ENCODE data around the gene OTUD4.

The OTUD4 gene

DNA sequence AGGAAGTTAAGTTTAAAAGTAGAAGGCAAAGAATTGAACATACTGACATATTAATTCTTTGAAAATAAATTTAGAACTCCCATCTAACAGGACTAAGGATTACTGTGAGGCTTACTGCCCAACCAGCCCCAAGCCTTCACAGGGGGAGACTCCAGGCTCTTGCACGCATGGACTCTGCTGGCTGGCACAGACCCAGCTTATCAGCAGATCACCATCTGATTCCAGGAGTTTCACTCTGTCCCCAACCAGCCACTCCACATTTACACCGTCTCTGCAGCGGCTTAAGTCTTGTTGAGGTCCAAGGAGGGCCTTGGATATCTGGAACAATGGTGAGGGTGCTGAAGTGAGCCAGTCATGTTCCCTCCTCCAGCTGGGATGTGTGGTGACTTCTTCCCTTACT lies 16.4 kb upstream of the OTUD4 start:
- TF ChIP-seq ZNF8 (CRISPR knock-in tag; IDR thresholded peaks at IDR 0.05) (no peak), GLIS3 (CRISPR knock-in tag; IDR thresholded peaks at IDR 0.05) (no peak), ARNTL (CRISPR knock-in tag; IDR thresholded peaks at IDR 0.05; ENCODE audit: borderline replicate concordance, low read depth) (no peak), OSR1 (CRISPR knock-in tag; IDR thresholded peaks at IDR 0.05) (no peak), ISL1 (CRISPR knock-in tag; IDR thresholded peaks at IDR 0.05) (no peak), SNAI2 (CRISPR knock-in tag; IDR thresholded peaks at IDR 0.05) (no peak), ZNF565 (CRISPR knock-in tag; conservative IDR thresholded peaks at IDR 0.05; ENCODE audit: low read depth) (no peak), RARB (CRISPR knock-in tag; IDR thresholded peaks at IDR 0.05) (no peak), ESRRG (CRISPR knock-in tag; IDR thresholded peaks at IDR 0.05) (no peak), TOX (CRISPR knock-in tag; IDR thresholded peaks at IDR 0.05; ENCODE audit: borderline replicate concordance) (no peak), ZC3H10 (CRISPR knock-in tag; IDR thresholded peaks at IDR 0.05) (no peak), TCF4 (CRISPR knock-in tag; IDR thresholded peaks at IDR 0.05; ENCODE audit: borderline replicate concordance) (no peak), ZFP3 (CRISPR knock-in tag; IDR thresholded peaks at IDR 0.05) (no peak), PPARA (CRISPR knock-in tag; IDR thresholded peaks at IDR 0.05; ENCODE audit: borderline replicate concordance) (no peak), CSDC2 (CRISPR knock-in tag; IDR thresholded peaks at IDR 0.05) (no peak)
- TF ChIP-seq, protein P1, sequence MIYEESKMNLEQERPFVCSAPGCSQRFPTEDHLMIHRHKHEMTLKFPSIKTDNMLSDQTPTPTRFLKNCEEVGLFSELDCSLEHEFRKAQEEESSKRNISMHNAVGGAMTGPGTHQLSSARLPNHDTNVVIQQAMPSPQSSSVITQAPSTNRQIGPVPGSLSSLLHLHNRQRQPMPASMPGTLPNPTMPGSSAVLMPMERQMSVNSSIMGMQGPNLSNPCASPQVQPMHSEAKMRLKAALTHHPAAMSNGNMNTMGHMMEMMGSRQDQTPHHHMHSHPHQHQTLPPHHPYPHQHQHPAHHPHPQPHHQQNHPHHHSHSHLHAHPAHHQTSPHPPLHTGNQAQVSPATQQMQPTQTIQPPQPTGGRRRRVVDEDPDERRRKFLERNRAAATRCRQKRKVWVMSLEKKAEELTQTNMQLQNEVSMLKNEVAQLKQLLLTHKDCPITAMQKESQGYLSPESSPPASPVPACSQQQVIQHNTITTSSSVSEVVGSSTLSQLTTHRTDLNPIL (CRISPR knock-in tag; IDR thresholded peaks at IDR 0.05; ENCODE audit: low read depth) = no peak
- TF ChIP-seq, protein P2, sequence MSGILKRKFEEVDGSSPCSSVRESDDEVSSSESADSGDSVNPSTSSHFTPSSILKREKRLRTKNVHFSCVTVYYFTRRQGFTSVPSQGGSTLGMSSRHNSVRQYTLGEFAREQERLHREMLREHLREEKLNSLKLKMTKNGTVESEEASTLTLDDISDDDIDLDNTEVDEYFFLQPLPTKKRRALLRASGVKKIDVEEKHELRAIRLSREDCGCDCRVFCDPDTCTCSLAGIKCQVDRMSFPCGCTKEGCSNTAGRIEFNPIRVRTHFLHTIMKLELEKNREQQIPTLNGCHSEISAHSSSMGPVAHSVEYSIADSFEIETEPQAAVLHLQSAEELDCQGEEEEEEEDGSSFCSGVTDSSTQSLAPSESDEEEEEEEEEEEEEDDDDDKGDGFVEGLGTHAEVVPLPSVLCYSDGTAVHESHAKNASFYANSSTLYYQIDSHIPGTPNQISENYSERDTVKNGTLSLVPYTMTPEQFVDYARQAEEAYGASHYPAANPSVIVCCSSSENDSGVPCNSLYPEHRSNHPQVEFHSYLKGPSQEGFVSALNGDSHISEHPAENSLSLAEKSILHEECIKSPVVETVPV (CRISPR knock-in tag; IDR thresholded peaks at IDR 0.05) = no peak
- TF ChIP-seq, protein P3, sequence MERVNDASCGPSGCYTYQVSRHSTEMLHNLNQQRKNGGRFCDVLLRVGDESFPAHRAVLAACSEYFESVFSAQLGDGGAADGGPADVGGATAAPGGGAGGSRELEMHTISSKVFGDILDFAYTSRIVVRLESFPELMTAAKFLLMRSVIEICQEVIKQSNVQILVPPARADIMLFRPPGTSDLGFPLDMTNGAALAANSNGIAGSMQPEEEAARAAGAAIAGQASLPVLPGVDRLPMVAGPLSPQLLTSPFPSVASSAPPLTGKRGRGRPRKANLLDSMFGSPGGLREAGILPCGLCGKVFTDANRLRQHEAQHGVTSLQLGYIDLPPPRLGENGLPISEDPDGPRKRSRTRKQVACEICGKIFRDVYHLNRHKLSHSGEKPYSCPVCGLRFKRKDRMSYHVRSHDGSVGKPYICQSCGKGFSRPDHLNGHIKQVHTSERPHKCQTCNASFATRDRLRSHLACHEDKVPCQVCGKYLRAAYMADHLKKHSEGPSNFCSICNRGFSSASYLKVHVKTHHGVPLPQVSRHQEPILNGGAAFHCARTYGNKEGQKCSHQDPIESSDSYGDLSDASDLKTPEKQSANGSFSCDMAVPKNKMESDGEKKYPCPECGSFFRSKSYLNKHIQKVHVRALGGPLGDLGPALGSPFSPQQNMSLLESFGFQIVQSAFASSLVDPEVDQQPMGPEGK (CRISPR knock-in tag; IDR thresholded peaks at IDR 0.05; ENCODE audit: borderline replicate concordance) = no peak
- TF ChIP-seq, protein P4, sequence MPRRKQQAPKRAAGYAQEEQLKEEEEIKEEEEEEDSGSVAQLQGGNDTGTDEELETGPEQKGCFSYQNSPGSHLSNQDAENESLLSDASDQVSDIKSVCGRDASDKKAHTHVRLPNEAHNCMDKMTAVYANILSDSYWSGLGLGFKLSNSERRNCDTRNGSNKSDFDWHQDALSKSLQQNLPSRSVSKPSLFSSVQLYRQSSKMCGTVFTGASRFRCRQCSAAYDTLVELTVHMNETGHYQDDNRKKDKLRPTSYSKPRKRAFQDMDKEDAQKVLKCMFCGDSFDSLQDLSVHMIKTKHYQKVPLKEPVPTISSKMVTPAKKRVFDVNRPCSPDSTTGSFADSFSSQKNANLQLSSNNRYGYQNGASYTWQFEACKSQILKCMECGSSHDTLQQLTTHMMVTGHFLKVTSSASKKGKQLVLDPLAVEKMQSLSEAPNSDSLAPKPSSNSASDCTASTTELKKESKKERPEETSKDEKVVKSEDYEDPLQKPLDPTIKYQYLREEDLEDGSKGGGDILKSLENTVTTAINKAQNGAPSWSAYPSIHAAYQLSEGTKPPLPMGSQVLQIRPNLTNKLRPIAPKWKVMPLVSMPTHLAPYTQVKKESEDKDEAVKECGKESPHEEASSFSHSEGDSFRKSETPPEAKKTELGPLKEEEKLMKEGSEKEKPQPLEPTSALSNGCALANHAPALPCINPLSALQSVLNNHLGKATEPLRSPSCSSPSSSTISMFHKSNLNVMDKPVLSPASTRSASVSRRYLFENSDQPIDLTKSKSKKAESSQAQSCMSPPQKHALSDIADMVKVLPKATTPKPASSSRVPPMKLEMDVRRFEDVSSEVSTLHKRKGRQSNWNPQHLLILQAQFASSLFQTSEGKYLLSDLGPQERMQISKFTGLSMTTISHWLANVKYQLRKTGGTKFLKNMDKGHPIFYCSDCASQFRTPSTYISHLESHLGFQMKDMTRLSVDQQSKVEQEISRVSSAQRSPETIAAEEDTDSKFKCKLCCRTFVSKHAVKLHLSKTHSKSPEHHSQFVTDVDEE (CRISPR knock-in tag; IDR thresholded peaks at IDR 0.05) = no peak
- TF ChIP-seq, protein P5, sequence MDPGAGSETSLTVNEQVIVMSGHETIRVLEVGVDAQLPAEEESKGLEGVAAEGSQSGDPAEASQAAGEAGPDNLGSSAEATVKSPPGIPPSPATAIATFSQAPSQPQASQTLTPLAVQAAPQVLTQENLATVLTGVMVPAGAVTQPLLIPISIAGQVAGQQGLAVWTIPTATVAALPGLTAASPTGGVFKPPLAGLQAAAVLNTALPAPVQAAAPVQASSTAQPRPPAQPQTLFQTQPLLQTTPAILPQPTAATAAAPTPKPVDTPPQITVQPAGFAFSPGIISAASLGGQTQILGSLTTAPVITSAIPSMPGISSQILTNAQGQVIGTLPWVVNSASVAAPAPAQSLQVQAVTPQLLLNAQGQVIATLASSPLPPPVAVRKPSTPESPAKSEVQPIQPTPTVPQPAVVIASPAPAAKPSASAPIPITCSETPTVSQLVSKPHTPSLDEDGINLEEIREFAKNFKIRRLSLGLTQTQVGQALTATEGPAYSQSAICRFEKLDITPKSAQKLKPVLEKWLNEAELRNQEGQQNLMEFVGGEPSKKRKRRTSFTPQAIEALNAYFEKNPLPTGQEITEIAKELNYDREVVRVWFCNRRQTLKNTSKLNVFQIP (CRISPR knock-in tag; IDR thresholded peaks at IDR 0.05; ENCODE audit: borderline replicate concordance, low read depth) = no peak
- ATAC-seq = no peak

DNA sequence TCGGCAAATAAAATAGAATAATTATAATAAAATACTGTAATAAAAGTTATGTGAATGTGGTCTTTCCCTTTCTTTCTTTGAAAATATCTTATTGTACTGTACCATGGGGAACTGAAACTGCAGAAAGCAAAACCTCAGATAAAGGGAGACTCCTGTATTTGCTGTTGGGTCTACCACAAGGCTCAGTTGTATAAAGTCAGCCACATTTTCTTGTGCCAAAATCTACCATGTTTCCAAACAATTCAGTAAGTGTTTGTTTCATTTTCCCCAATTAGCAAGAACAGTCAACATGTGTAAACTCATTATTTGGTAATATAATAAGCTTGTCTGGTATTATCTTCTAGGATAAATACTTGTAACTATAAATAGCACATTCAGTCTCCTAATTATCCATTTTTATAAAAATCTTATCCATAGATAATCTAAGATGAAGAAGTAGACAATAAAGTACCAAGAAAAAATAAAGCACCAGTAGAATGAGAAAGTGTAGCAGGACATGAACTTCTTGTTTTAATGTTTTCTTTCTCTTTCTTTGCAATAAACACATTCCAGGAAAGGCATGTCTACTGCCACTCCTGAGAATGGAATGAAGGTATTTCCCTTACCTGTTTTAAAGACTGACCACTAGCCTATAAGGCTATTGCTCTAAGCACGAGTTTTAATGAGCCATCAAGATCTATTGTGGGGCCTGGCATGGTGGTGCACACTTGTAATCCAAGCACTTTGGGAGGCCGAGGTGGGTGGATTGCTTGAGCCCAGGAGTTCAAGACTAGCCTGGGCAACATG lies 15.0 kb upstream of the OTUD4 start:
- ATAC-seq = no peak
- TF ChIP-seq PPARA (CRISPR knock-in tag; IDR thresholded peaks at IDR 0.05; ENCODE audit: borderline replicate concordance) (no peak), ZNF70 (CRISPR knock-in tag; IDR thresholded peaks at IDR 0.05) (no peak), ZFP30 (CRISPR knock-in tag; IDR thresholded peaks at IDR 0.05) (no peak), ARNTL (CRISPR knock-in tag; IDR thresholded peaks at IDR 0.05; ENCODE audit: borderline replicate concordance, low read depth) (no peak), BACH2 (CRISPR knock-in tag; IDR thresholded peaks at IDR 0.05; ENCODE audit: borderline replicate concordance) (no peak), TOX (CRISPR knock-in tag; IDR thresholded peaks at IDR 0.05; ENCODE audit: borderline replicate concordance) (no peak)
- TF ChIP-seq, protein P4 (CRISPR knock-in tag; IDR thresholded peaks at IDR 0.05) = no peak
- TF ChIP-seq, protein P3 (CRISPR knock-in tag; IDR thresholded peaks at IDR 0.05; ENCODE audit: borderline replicate concordance) = no peak
- TF ChIP-seq, protein P5 (CRISPR knock-in tag; IDR thresholded peaks at IDR 0.05; ENCODE audit: borderline replicate concordance, low read depth) = no peak
